Keratinocyte (primary cell): ENCODE measurements around the gene NCR2.

Source experiments
- EZH2 ChIP-seq: IDR thresholded peaks from one replicate; pipeline ENCODE4 v1.6.1; 2012; ENCODE audit warnings: inconsistent platforms, mild to moderate bottlenecking, low read length, moderate library complexity
- TF ChIP-seq, protein P1 (sequence below), 3 experiments: IDR thresholded peaks in 1 of 3; conservative IDR thresholded peaks in 1 of 3; optimal IDR thresholded peaks in 1 of 3; 2 replicates in 2 of 3; 3 replicates in 1 of 3; pipeline versions ENCODE3 to v1.5.1; 2011; ENCODE audit warnings: low read length in 3 of 3, mild to moderate bottlenecking in 3 of 3, moderate library complexity in 2 of 3, control low read depth in 1 of 3, inconsistent platforms in 1 of 3; ENCODE audit not compliant: insufficient read depth in 2 of 3; ENCODE audit errors: extremely low read depth in 1 of 3

DNA sequence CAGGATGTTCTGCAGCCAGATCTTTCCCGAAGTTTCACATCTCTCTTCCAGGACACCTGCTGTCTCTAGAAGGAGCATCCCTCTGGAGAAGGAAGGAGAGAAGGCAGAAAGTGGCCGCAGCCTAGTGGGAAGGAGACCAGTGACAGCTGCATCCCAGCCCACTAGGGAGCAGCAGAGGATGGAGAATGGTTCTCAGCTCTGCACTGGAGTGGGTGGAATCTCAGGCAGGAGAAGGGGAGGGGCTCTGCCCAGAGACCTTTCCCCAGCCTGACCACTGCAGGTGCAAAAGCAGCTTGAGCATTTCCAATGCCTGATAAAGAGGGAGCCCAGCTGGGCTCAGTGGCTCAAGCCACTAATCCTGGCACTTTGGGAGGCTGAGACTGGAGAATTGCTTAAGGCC lies 32.3 kb downstream of the NCR2 start:
- TF ChIP-seq, protein P1, sequence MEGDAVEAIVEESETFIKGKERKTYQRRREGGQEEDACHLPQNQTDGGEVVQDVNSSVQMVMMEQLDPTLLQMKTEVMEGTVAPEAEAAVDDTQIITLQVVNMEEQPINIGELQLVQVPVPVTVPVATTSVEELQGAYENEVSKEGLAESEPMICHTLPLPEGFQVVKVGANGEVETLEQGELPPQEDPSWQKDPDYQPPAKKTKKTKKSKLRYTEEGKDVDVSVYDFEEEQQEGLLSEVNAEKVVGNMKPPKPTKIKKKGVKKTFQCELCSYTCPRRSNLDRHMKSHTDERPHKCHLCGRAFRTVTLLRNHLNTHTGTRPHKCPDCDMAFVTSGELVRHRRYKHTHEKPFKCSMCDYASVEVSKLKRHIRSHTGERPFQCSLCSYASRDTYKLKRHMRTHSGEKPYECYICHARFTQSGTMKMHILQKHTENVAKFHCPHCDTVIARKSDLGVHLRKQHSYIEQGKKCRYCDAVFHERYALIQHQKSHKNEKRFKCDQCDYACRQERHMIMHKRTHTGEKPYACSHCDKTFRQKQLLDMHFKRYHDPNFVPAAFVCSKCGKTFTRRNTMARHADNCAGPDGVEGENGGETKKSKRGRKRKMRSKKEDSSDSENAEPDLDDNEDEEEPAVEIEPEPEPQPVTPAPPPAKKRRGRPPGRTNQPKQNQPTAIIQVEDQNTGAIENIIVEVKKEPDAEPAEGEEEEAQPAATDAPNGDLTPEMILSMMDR (optimal IDR thresholded peaks at IDR 0.05 in 1 of 3, IDR thresholded peaks at IDR 0.05 in 1 of 3, conservative IDR thresholded peaks at IDR 0.05 in 1 of 3; ENCODE audit: extremely low read depth in 1 of 3, insufficient read depth in 2 of 3, low read length in 3 of 3), result peak; percentile 84 to 96 (median 87)
- no peak for TF ChIP-seq EZH2
